HepG2 (cell line): Measurements from ENCODE around the gene RASSF7. TPM values are rescaled to one million over a fixed set of nuclear protein-coding genes. Genes with fewer than 3 reads are reported as not detected.

Source experiments
- AFF4 ChIP-seq: sonication (generic); formaldehyde crosslinking; IDR thresholded peaks from 2 replicates; pipeline ENCODE4 v1.4.0; 2020; ENCODE audit warnings: missing genetic modification reagents
- ATF6 ChIP-seq: sonication (generic); formaldehyde crosslinking; conservative IDR thresholded peaks from 2 replicates; pipeline ENCODE4 v1.4.0; 2020; ENCODE audit warnings: missing genetic modification reagents
- CEBPB ChIP-seq: IDR thresholded peaks from 2 replicates; pipeline ENCODE4 v1.6.1; 2011; ENCODE audit warnings: low read depth, low read length, improper control_type of control experiment, borderline replicate concordance
- ELF1 ChIP-seq: sonication (generic); formaldehyde crosslinking; IDR thresholded peaks from 2 replicates; pipeline ENCODE4 v1.4.0; 2020; ENCODE audit warnings: missing genetic modification reagents
- ESRRA ChIP-seq: sonication (generic); formaldehyde crosslinking; IDR thresholded peaks from 2 replicates; pipeline ENCODE4 v1.5.1; 2020; ENCODE audit warnings: mild to moderate bottlenecking, low read depth, missing genetic modification reagents
- FUBP1 ChIP-seq: sonication (generic); formaldehyde crosslinking; IDR thresholded peaks from 2 replicates; pipeline ENCODE4 v1.5.1; 2020; ENCODE audit warnings: missing genetic modification reagents, mild to moderate bottlenecking, borderline replicate concordance
- GATA4 ChIP-seq: sonication (generic); IDR thresholded peaks from 2 replicates; pipeline ENCODE4 v1.6.1; 2016; ENCODE audit warnings: antibody characterized with exemption, low read depth, borderline replicate concordance
- MATR3 ChIP-seq: sonication (generic); formaldehyde crosslinking; IDR thresholded peaks from 2 replicates; pipeline ENCODE4 v1.4.0; 2020; ENCODE audit warnings: missing genetic modification reagents
- SAP130 ChIP-seq: IDR thresholded peaks from 2 replicates; pipeline ENCODE4 v1.6.1; 2016; ENCODE audit warnings: low read depth
- SYNCRIP ChIP-seq: fragments of 200-400 bp; formaldehyde crosslinking; IDR thresholded peaks from 2 replicates; pipeline ENCODE4 v1.6.1; 2018; ENCODE audit warnings: mild to moderate bottlenecking, low read depth, low read length; ENCODE audit not compliant: insufficient read depth
- TERF1 ChIP-seq: sonication (generic); formaldehyde crosslinking; IDR thresholded peaks from 2 replicates; pipeline ENCODE4 v1.8.0; 2022; ENCODE audit warnings: mild to moderate bottlenecking, missing genetic modification reagents, moderate library complexity
- ZNF350 ChIP-seq: sonication (generic); formaldehyde crosslinking; IDR thresholded peaks from 2 replicates; pipeline ENCODE4 v1.4.0; 2020; ENCODE audit warnings: mild to moderate bottlenecking, low read depth, missing genetic modification reagents, borderline replicate concordance
- ZNF362 ChIP-seq: sonication (generic); formaldehyde crosslinking; IDR thresholded peaks from 2 replicates; pipeline ENCODE4 v1.4.0; 2020; ENCODE audit warnings: missing genetic modification reagents, mild to moderate bottlenecking, borderline replicate concordance
- ZNF446 ChIP-seq: sonication (generic); formaldehyde crosslinking; IDR thresholded peaks from 2 replicates; pipeline ENCODE4 v1.5.0; 2020; ENCODE audit warnings: mild to moderate bottlenecking, missing genetic modification reagents
- ZNF703 ChIP-seq: sonication (generic); formaldehyde crosslinking; IDR thresholded peaks from 2 replicates; pipeline ENCODE4 v1.5.1; 2020; ENCODE audit warnings: missing genetic modification reagents, mild to moderate bottlenecking, moderate library complexity, borderline replicate concordance
- ZNF792 ChIP-seq: IDR thresholded peaks from 2 replicates; pipeline ENCODE4 v1.6.1; 2016
- ZNF83 ChIP-seq: sonication (generic); formaldehyde crosslinking; IDR thresholded peaks from 2 replicates; pipeline ENCODE4 v1.4.0; 2020; ENCODE audit warnings: missing genetic modification reagents, mild to moderate bottlenecking, borderline replicate concordance
- polyA plus RNA-seq, 8 experiments: library from polyadenylated mRNA; depleted of rRNA in 3 of 8; stranded (reverse) in 7 of 8; unstranded in 1 of 8; fragments of >200 nt; fragmentation: Illumina TruSeq in 4 of 8; extraction: Trizol in 4 of 8; gene quantifications; 2 replicates each; pipeline versions ENCODE4 v1.2.1 to v1.2.3, GENCODE V29; 2011 to 2016; ENCODE audit warnings: low read depth in 4 of 8, missing spikeins in 1 of 8, mixed read lengths in 1 of 8; ENCODE audit not compliant: insufficient read depth in 1 of 8
- total RNA-seq, 5 experiments: library from RNA; depleted of rRNA; stranded (reverse); fragments of >200 nt; fragmentation: Illumina TruSeq; extraction: Trizol; gene quantifications; 2 replicates each; pipeline ENCODE4 v1.2.3, GENCODE V29; 2016; ENCODE audit warnings: low read depth in 1 of 5

RASSF7 gene
- total and polyA plus RNA-seq, 2 of the 13 experiments (the other 11 are each of a cell fraction or from before 2014, with no cell fraction given), result 20.2 to 28.6 TPM

GRCh38 chr11:579830-580601 lies 19.2 kb downstream of the RASSF7 start (continued):
- TF ChIP-seq AFF4, result no peak
- TF ChIP-seq ZNF703 (CRISPR knock-in tag), result no peak
- TF ChIP-seq CEBPB, result peak; percentile 22; the same call in 1 of the 2 replicates
- no peak for TF ChIP-seq SYNCRIP
- no peak for TF ChIP-seq TERF1 (CRISPR knock-in tag)
- TF ChIP-seq GATA4, result peak; percentile 53; the same call in 1 of the 2 replicates
- no peak for TF ChIP-seq ZNF83 (CRISPR knock-in tag)
- TF ChIP-seq ESRRA (CRISPR knock-in tag), result peak; percentile 88
- no peak for TF ChIP-seq FUBP1 (CRISPR knock-in tag)
- TF ChIP-seq ELF1 (CRISPR knock-in tag), result no peak
- no peak for TF ChIP-seq ZNF350
- no peak for TF ChIP-seq ATF6 (CRISPR knock-in tag)
- 0 out of 2 replicates have a peak, but pooled peaks have one; percentile 27 for TF ChIP-seq ZNF792
- TF ChIP-seq SAP130 (CRISPR knock-in tag), result peak; percentile 92
- no peak for TF ChIP-seq MATR3 (CRISPR knock-in tag)
- no peak for TF ChIP-seq ZNF362 (CRISPR knock-in tag)
- TF ChIP-seq ZNF446 (CRISPR knock-in tag), result no peak
